Left lung (tissue), 10 donors: ENCODE results near the gene TTI1. TPM values are rescaled to one million over a fixed set of nuclear protein-coding genes. Genes with fewer than 3 reads are reported as not detected.

Experiments
- ATAC-seq: fragments of 200-7000 bp; cut with Tn5 transposase; one replicate; pipeline ENCODE4 v1.9.1; 2020; ENCODE audit warnings: moderate library complexity
- DNase-seq, 4 donors: peaks; one replicate each; pipeline ENCODE4 v3.0.0-alpha.2; 2013 to 2020
- H3K27ac ChIP-seq, 2 donors: fragments of 200-600 bp; sonication (generic) in 1 of 2; one replicate each; pipeline versions ENCODE4 v1.5.0 to v1.8.0; 2020 to 2021
- H3K27me3 ChIP-seq, 2 donors: fragments of 200-600 bp; sonication (generic) in 1 of 2; one replicate each; pipeline versions ENCODE4 v1.5.0 to v1.8.0; 2020 to 2021
- H3K36me3 ChIP-seq, 2 donors: fragments of 200-600 bp; sonication (generic) in 1 of 2; one replicate each; pipeline versions ENCODE4 v1.5.0 to v1.8.0; 2020 to 2021
- H3K4me1 ChIP-seq, 2 donors: fragments of 200-600 bp; one replicate each; pipeline ENCODE4 v1.8.0; 2021
- H3K4me3 ChIP-seq, 2 donors: fragments of 200-600 bp; sonication (generic) in 1 of 2; one replicate each; pipeline versions ENCODE4 v1.5.0 to v1.8.0; 2020 to 2021; ENCODE audit warnings: mild to moderate bottlenecking in 1 of 2
- H3K9me3 ChIP-seq, 2 donors: fragments of 200-600 bp; sonication (generic) in 1 of 2; one replicate each; pipeline versions ENCODE4 v1.5.0 to v1.8.0; 2020 to 2021
- CTCF ChIP-seq, 2 donors: fragments of 200-600 bp; sonication (generic) in 1 of 2; IDR thresholded peaks; one replicate each; pipeline versions ENCODE4 v1.5.0 to v1.8.0; 2021; ENCODE audit warnings: antibody characterized with exemption in 2 of 2
- intact Hi-C, 2 donors: fragments of 100-400 bp; cut with DNase I; formaldehyde crosslinking; loops; one replicate each; pipeline versions ENCODE4 v1.11.2 to v1.14.2; 2022
- polyA plus RNA-seq, 6 donors: library from polyadenylated mRNA; unstranded; fragments of 120-200 nt; gene quantifications; one replicate each; pipeline ENCODE4 v1.2.1, GENCODE V29; 2013; ENCODE audit not compliant: insufficient read length in 6 of 6
- total RNA-seq, 2 donors: library from RNA; stranded (reverse); fragmentation: NEBNext Ultra II Directional; extraction: Animal tissue kit (Norgen Biotek cat#: 25700); gene quantifications; one replicate each; pipeline ENCODE4 v1.2.1, GENCODE V29; 2021
- donor health status: DM: no; HTN: yes; CAD: no.
- donor health status: DM: no; HTN: no; CAD: no.

TTI1 gene
- total and polyA plus RNA-seq, 8 donors, result 16.9 to 32.5 (median 29.6) TPM

GRCh38 chr20:38046572-38046971, 13.3 kb upstream of the TTI1 start:
- Histone ChIP-seq H3K9me3 (no peaks in the 10 kb centered on the region), H3K27me3 (no peaks in the 10 kb centered on the region), H3K4me1 (peaks cover 0 to 17% of the 10 kb centered on the region in 2 donors), H3K4me3 (no peak overlapping the region), H3K36me3 (peaks cover 0 to 77% of the 10 kb centered on the region in 2 donors), H3K27ac (no peak overlapping the region)
- DNase-seq, result no peak
- TF ChIP-seq CTCF (IDR thresholded peaks at IDR 0.05), result no peak
- ATAC-seq, result peak; percentile 20
- intact Hi-C loops, result no loop called here

GRCh38 chr20:38044685-38045084, 11.4 kb upstream of the TTI1 start:
- Histone ChIP-seq H3K27ac (no peak overlapping the region), H3K27me3 (no peaks in the 10 kb centered on the region), H3K9me3 (no peaks in the 10 kb centered on the region), H3K4me3 (no peak overlapping the region), H3K36me3 (peaks cover 0 to 74% of the 10 kb centered on the region in 2 donors), H3K4me1 (peaks cover 0 to 3% of the 10 kb centered on the region in 2 donors)
- DNase-seq (no peak), ATAC-seq (no peak)
- intact Hi-C loops, result no loop called here
- no peak for TF ChIP-seq CTCF (IDR thresholded peaks at IDR 0.05)

- Histone ChIP-seq H3K27ac (no peak overlapping the region), H3K4me3 (no peak overlapping the region), H3K9me3 (no peaks in the 10 kb centered on the region), H3K4me1 (peaks cover 0 to 1% of the 10 kb centered on the region in 2 donors), H3K36me3 (peaks cover 0 to 68% of the 10 kb centered on the region in 2 donors), H3K27me3 (no peaks in the 10 kb centered on the region)
- ATAC-seq (no peak), DNase-seq (no peak)
- intact Hi-C loops, result no loop called here
- TF ChIP-seq CTCF (IDR thresholded peaks at IDR 0.05), result no peak
Observed at GRCh38 chr20:38043512-38044300, 10.4 kb upstream of the TTI1 start.

- H3K36me3 ChIP-seq, result peaks cover 0 to 64% of the 10 kb centered on the region in 2 donors
- intact Hi-C loops, result no loop called here
- peaks cover 9 to 30% of the 10 kb centered on the region in 2 donors for H3K4me1 ChIP-seq
- H3K27me3 ChIP-seq, result no peaks in the 10 kb centered on the region
- H3K4me3 ChIP-seq, result no peak overlapping the region
- no peak overlapping the region for H3K27ac ChIP-seq
- no peak for TF ChIP-seq CTCF (IDR thresholded peaks at IDR 0.05)
- DNase-seq (no peak), ATAC-seq (no peak)
- H3K9me3 ChIP-seq, result no peaks in the 10 kb centered on the region
Observed at GRCh38 chr20:38040276-38040675, 7.0 kb upstream of the TTI1 start.

- H3K4me3 ChIP-seq, result no peak overlapping the region
- H3K9me3 ChIP-seq, result no peaks in the 10 kb centered on the region
- ATAC-seq (no peak), DNase-seq (no peak)
- no peaks in the 10 kb centered on the region for H3K27me3 ChIP-seq
- TF ChIP-seq CTCF (IDR thresholded peaks at IDR 0.05), result no peak
- H3K36me3 ChIP-seq, result peaks cover 0 to 27% of the 10 kb centered on the region in 2 donors
- H3K27ac ChIP-seq, result no peak overlapping the region
- intact Hi-C loops, result no loop called here
- peaks cover 26 to 61% of the 10 kb centered on the region in 2 donors for H3K4me1 ChIP-seq
Observed at GRCh38 chr20:38036366-38036765, 3.1 kb upstream of the TTI1 start.
